OCI-LY1 (cell line): ENCODE results near the gene CRYBG1.
A peak's percentile ranks its signal among the peaks of the same experiment; 100 is the strongest.

ENCODE experiments used
- H2AFZ ChIP-seq: fragments of 200-600 bp; sonication (generic), shearing (Covaris generic); 2 replicates; pipeline ENCODE4 v1.6.0; 2014; ENCODE audit warnings: antibody characterized with exemption, mild to moderate bottlenecking, low read length
- H3F3A ChIP-seq: fragments of 200-600 bp; sonication (generic), shearing (Covaris generic); 2 replicates; pipeline ENCODE4 v1.6.0; 2014; ENCODE audit warnings: mild to moderate bottlenecking, antibody characterized with exemption, low read length, moderate library complexity; ENCODE audit not compliant: insufficient read depth
- H3K27ac ChIP-seq: fragments of 200-600 bp; sonication (generic); 2 replicates; pipeline ENCODE4 v1.5.1; 2014; ENCODE audit warnings: low read length, mixed run types, mild to moderate bottlenecking, low read depth; ENCODE audit not compliant: poor library complexity, severe bottlenecking
- H3K27me3 ChIP-seq: fragments of 200-600 bp; sonication (generic); 2 replicates; pipeline ENCODE4 v1.6.0; 2014; ENCODE audit warnings: antibody characterized with exemption, mild to moderate bottlenecking, low read length, moderate library complexity; ENCODE audit not compliant: insufficient read depth
- H3K36me3 ChIP-seq: fragments of 200-600 bp; sonication (generic); 2 replicates; pipeline ENCODE4 v1.6.1; 2014; ENCODE audit warnings: mild to moderate bottlenecking, antibody characterized with exemption, low read length, moderate library complexity, mixed read lengths; ENCODE audit not compliant: insufficient read depth
- H3K4me1 ChIP-seq: fragments of 200-600 bp; sonication (generic); 2 replicates; pipeline ENCODE4 v1.5.1; 2014; ENCODE audit warnings: mild to moderate bottlenecking, low read length, moderate library complexity; ENCODE audit not compliant: insufficient read depth, severe bottlenecking
- H3K4me2 ChIP-seq: fragments of 200-600 bp; sonication (generic), shearing (Covaris generic); 2 replicates; pipeline ENCODE4 v1.6.1; 2014; ENCODE audit warnings: low read length
- H3K4me3 ChIP-seq: fragments of 200-600 bp; sonication (generic); 2 replicates; pipeline ENCODE4 v1.5.1; 2014; ENCODE audit warnings: low read length, low read depth, mild to moderate bottlenecking, mixed read lengths; ENCODE audit not compliant: poor library complexity, severe bottlenecking
- H3K79me2 ChIP-seq: fragments of 200-600 bp; shearing (Covaris generic); 2 replicates; pipeline ENCODE4 v1.6.1; 2016; ENCODE audit warnings: mixed run types, low read length, mixed read lengths; ENCODE audit not compliant: insufficient read depth
- H3K9ac ChIP-seq: fragments of 200-600 bp; sonication (generic), shearing (Covaris generic); 2 replicates; pipeline ENCODE4 v1.6.1; 2014; ENCODE audit warnings: mild to moderate bottlenecking, low read length, mixed read lengths
- H3K9me2 ChIP-seq: fragments of 200-600 bp; sonication (generic), shearing (Covaris generic); 2 replicates; pipeline ENCODE4 v1.6.1; 2014; ENCODE audit warnings: low read depth, mild to moderate bottlenecking, low read length, mixed read lengths
- H3K9me3 ChIP-seq: fragments of 200-600 bp; shearing (Covaris generic); 2 replicates; pipeline ENCODE4 v1.6.1; 2014; ENCODE audit warnings: low read length, mixed read lengths
- H4K20me1 ChIP-seq: fragments of 200-600 bp; sonication (generic), shearing (Covaris generic); 2 replicates; pipeline ENCODE4 v1.6.0; 2016; ENCODE audit warnings: mild to moderate bottlenecking, low read length; ENCODE audit not compliant: insufficient read depth
- CTCF ChIP-seq: fragments of 200-600 bp; sonication (generic), shearing (Covaris generic); IDR thresholded peaks from 2 replicates; pipeline ENCODE4 v1.5.1; 2017; ENCODE audit warnings: mild to moderate bottlenecking, antibody characterized with exemption, low read length, moderate library complexity, mixed read lengths
- EZH2 ChIP-seq: fragments of 200-600 bp; sonication (generic), shearing (Covaris generic); IDR thresholded peaks from 2 replicates; pipeline ENCODE4 v1.8.0; 2017; ENCODE audit warnings: borderline replicate concordance, mixed run types, mild to moderate bottlenecking, antibody characterized with exemption, low read length, moderate library complexity, mixed read lengths

Gene CRYBG1

DNA sequence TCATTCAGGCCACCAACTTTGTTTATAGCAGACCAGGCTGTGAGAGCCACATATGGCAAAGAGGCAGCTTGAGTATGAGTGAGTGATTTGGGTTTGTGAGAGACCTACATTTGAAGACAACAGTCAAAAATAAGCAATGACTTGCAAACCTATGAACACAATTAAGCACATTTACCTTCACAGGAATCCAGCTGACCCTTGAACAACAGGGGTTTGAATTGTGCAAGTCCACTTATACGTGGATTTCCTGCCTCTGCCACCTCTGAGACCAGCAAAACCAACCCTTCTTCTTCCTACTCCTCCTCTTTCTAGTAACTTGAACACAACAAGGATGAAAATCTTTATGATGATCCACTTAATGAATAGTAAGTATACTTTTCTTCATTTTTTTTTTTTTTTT is 258.7 kb downstream of the CRYBG1 start:
- 0 out of 2 replicates have a peak, but pooled peaks cover 3% of the 10 kb centered on the region for H3K9me3 ChIP-seq
- no peaks in the 10 kb centered on the region for H4K20me1 ChIP-seq
- H3F3A ChIP-seq: 0 out of 2 replicates have a peak, but pooled peaks cover 7% of the 10 kb centered on the region
- peak overlapping the region; percentile 92 for H3K27ac ChIP-seq
- H3K36me3 ChIP-seq: peaks cover 67% of the 10 kb centered on the region
- no peak overlapping the region for H2AFZ ChIP-seq
- H3K9ac ChIP-seq: no peak overlapping the region
- H3K9me2 ChIP-seq: no peaks in the 10 kb centered on the region
- H3K4me2 ChIP-seq: no peak overlapping the region
- H3K27me3 ChIP-seq: no peaks in the 10 kb centered on the region
- H3K79me2 ChIP-seq: no peaks in the 10 kb centered on the region
- H3K4me1 ChIP-seq: peaks cover 52% of the 10 kb centered on the region
- TF ChIP-seq EZH2 (no peak), CTCF (no peak)
- no peak overlapping the region for H3K4me3 ChIP-seq

- Histone ChIP-seq H3F3A (0 out of 2 replicates have a peak, but pooled peaks cover 7% of the 10 kb centered on the region), H3K9ac (no peak overlapping the region), H3K4me3 (no peak overlapping the region), H3K36me3 (peaks cover 63% of the 10 kb centered on the region), H3K4me2 (no peak overlapping the region), H3K79me2 (peaks cover 1% of the 10 kb centered on the region; the same call in 1 of the 2 replicates), H3K9me2 (no peaks in the 10 kb centered on the region), H3K9me3 (0 out of 2 replicates have a peak, but pooled peaks cover 3% of the 10 kb centered on the region), H3K27me3 (no peaks in the 10 kb centered on the region), H2AFZ (no peak overlapping the region), H3K4me1 (peaks cover 45% of the 10 kb centered on the region), H4K20me1 (no peaks in the 10 kb centered on the region), H3K27ac (peak overlapping the region; percentile 14)
- no peak for TF ChIP-seq CTCF
- no peak for TF ChIP-seq EZH2
These were observed 260.6 kb downstream of the CRYBG1 start for GRCh38 chr6:106620931-106621672.
